Activated CD8-positive, alpha-beta memory T cell treated with anti-CD3 and anti-CD28 coated beads for 1 hour (primary cell): ENCODE results near the gene CCL11.
"Not testable (repeated sequence)": the region's sequence is repeated elsewhere in the genome, so short reads cannot be mapped to it uniquely, and the experiment has no call there.

Source experiments
- DNase-seq, 2 donors: peaks; one replicate each; pipeline ENCODE4 v3.0.0-alpha.2; 2020; ENCODE audit warnings: low read depth in 1 of 2; ENCODE audit errors: extremely low read depth in 1 of 2

CCL11 gene

DNA sequence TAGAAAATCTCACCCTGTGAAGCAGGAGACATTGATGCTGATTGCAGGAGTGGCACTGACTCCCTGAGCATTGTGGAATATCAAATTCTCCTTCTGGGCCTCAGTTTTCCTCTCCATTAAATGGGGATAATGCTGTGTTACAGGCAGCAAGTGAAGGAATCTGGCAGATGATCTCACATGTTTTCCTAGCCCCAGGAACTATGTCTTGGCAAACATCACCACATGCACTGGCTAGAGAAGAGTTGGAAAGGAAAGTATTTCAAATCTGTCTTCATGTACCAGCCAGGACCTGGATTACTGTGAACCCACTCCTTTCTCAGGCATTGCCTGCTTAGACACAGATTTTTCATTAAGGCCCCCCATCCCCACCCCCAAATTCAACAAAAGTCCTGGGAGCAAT lies 20.1 kb downstream of the CCL11 start:
- DNase-seq = no peak

DNA sequence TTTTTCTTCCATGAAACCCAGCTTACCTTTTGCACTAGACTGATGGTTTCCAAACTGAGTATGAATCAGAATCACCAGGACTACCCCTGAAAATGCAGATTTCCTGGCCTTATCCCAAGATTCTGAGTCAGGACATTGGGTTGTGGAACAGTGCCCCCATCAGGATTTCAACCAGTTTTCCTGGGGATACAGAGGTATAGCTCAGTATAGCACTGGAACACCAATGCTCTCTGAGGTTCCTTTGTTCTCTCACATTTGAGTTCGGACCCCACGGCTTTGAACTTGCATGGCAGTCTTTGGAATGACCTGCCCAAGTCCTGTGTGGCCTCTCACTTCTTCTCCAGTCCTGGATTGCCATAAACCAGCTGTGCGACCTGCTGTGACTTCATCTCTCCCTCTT lies 20.9 kb downstream of the CCL11 start:
- no peak for DNase-seq

DNA sequence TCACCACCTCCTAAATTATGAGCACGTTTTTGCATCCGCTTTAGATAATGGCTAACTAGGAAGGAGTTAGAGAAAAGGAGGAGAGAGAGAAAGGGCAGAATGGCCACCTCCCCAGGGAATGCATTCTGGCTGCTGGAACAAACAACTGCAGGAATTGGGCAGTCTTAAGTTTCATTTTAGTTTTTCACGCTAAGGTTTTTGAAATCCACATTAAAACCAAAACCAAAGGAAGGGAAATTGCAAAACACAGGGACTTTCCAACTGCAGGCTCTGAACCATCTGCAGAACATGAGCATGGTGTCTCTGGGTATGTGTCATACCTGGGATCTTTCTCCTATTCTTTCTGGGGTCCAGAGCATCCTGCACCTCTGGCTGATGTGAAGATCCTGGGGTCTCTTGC lies 21.6 kb downstream of the CCL11 start:
- DNase-seq = no peak

DNA sequence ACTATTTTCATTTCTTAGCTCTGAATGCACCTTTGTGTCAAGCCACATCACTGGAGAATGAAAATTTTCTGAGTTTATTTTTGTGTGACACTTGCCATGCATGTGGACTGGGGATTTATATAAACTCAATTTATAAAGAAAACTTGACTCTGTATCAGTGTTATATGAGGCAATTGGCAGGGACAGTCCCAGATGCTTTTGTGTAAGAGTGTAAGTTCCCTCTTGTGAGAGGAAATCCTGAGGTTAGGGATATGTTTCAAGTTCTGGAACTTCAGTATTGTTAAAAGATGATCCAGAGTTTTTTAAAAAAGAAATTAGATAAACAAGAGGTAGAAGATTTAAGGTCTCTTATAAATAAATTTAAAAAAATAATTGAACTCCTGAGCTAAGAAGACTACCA lies 22.8 kb downstream of the CCL11 start:
- no peak for DNase-seq

DNA sequence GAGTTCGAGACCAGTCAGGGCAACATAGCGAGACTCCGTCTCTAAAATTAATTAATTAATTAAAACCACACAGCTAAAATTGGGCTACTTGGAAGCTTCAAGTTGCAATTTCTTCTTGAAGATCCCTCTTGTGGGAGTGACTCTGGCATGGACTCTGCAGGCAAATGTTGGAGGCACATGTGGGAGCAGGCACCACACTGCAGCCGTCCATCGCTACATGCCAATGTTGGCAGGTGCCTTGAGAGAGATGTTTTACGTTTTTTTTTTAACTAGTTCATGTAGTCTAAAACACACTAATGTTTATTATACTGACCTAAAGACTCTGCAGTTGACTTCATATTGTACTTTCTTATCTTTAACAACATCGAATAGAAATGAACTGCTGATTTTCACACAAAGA lies 25.7 kb downstream of the CCL11 start:
- DNase-seq = no peak

DNA sequence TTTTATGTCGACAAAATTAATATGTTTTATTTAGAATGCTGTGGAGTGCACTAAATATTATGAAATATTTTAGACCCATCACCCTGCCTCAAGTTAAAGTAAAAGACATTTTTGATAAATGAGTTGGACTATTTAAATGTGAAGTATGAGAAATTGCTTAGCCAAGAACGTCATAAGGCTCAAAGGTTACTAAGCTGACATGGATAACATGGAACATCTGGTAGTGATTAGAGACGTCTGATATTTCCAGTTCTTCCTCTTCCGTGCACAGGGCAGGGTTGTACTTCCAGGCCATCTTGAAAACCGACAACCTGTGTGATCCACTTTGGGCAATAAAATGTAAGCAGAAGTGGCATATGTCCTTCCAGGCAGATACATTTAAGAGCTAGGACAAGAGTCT lies 26.5 kb downstream of the CCL11 start:
- no peak for DNase-seq

DNA sequence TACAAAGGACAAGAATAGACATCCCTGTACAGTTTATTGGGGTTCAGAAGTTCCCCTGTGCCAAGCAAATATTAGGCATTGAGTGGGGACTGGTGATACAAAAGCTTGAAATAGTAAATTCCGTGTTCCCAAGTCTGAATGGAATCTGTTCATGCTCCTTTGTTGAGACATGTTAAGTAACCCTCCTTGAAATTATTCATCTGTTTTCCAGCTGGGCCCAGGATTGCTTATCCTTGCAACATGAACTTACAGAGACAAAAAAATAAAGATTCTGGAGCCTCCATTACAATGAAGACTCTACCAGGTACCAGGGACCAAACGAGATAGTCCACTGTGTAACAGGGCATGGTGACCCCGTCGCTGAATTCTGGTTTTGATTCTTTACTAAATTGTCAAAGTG lies 27.6 kb downstream of the CCL11 start:
- DNase-seq = no peak

DNA sequence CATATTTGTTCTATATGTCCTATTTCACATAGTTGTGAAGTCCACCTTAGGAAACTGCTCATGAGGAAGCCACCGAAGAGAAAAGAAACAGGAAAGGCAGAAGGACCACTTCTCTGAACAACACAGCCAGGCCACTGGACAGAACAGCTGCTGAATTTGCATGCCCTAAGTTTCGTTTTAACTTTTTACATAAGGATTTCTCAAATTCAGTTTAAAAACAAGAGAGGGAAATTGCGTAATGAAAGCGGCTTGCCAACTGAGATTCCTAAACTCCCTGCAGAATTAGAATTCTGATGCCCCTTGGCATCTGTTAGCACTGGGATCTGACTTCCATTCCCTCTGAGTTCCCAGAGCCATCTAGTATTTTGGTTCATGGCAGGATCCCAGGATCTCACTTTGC lies 28.7 kb downstream of the CCL11 start:
- DNase-seq = no peak

DNA sequence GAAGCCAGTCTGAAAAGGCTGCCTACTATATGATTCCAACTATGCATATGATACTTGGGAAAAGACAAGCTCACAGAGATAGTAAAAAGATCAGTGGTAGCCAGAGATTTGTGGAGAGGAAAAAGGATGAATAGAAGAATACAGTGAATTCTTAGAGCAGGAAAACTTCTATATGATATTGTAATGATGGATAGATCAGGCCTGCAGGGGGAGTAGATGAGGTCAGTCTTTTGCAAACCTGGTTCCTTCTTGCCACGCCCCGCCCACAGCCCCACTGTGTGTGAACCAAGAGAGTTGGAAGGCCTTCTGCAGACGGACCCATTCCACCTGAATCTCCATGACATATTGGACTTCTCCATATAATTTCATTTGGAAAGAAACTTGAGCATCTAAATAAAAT lies 32.9 kb downstream of the CCL11 start:
- no peak for DNase-seq

DNA sequence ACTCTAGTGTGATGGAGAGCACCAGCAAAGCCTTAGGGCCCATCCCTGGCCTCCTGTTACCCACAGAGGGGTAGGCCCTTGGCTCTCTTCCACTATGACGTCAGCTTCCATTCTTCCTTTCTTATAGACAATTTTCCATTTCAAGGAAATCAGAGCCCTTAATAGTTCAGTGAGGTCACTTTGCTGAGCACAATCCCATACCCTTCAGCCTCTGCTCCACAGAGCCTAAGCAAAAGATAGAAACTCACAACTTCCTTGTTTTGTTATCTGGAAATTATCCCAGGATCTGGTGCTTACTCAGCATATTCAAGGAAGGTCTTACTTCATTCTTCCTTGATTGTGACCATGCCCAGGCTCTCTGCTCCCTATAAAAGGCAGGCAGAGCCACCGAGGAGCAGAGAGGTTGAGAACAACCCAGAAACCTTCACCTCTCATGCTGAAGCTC lies 33.5 kb downstream of the CCL11 start, which contains the start of gene CCL8:
Gene CCL8 (plus strand): TSS at position 397 of the 445 bp plus-strand sequence. CDS start 67 bp downstream, outside the sequence.
- no peak for DNase-seq

DNA sequence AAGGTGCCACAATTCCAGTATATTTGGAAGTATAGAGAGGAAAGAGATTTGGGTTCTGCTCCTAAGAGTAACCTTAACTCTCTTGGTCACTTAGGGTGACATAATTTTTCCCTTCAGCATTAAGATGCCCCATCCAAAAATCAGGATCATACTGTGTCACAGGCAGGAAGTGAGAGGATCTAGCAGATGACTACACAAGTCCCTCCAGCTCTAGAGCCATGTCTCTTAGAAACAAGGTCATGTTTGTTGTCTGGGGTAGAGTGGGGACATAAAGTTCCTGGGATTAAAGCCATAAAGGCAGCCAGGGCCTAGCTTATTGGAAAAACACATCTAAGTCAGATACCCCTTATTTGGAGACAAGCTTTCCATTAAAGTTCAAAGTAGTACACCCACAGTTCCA lies 36.4 kb downstream of the CCL11 start:
- DNase-seq = no peak

DNA sequence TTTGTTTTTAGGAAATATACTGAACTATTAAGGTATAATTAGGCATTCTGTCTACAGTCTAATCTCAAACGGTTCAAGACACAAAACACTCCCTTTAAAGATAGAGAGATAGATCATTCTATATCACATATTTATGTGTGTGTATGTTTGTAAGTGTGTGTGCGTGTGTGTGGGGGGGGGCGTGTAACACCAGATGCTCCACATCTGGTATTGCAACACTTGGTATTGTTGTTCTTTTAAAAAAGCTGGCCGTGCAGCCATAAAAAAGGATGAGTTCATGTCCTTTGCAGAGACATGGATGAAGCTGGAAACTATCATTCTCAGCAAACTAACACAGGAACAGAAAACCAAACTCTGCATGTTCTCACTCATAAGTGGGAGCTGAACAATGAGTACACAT lies 42.0 kb downstream of the CCL11 start:
- DNase-seq = not testable (repeated sequence)

DNA sequence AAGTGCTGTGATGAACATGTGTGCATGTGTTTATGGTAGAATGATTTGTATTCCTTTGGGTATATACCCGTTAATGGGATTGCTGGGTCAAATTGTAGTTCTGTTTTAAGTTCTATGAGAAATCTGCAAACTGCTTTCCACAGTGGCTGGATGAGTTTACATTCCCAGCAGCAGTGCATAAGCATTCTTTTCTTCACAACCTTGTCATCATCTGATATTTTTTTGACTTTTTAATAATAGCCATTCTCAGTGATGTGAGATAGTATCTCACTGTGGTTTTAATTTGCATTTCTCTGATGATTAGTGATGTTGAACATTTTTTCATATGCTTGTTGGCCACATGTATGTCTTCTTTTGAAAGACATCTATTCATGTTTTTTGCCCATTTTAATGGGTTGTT lies 52.2 kb downstream of the CCL11 start:
- no peak for DNase-seq
